Raji (cell line): Measurements from ENCODE around the gene SLC7A6.
A peak's percentile ranks its signal among the peaks of the same experiment; 100 is the strongest.

Experiments used
- POLR2A ChIP-seq: IDR thresholded peaks from 2 replicates; pipeline ENCODE4 v1.6.1; 2011; ENCODE audit warnings: low read depth, low read length, control low read depth; ENCODE audit not compliant: insufficient read depth

SLC7A6 gene

GRCh38 chr16:68264128-68265077 is at the start of gene SLC7A6:
Gene SLC7A6 (plus strand): TSS chr16:68264526. CDS start chr16:68274727, 10,201 bp downstream.
- peak; percentile 75 for TF ChIP-seq POLR2A

- no peak for TF ChIP-seq POLR2A
Measured at GRCh38 chr16:68214726-68215125, 49.6 kb upstream of the SLC7A6 start.

GRCh38 chr16:68215302-68215701 is 49.0 kb upstream of the SLC7A6 start:
- TF ChIP-seq POLR2A = no peak

GRCh38 chr16:68216240-68216639 is 48.1 kb upstream of the SLC7A6 start:
- no peak for TF ChIP-seq POLR2A

- no peak for TF ChIP-seq POLR2A
Measured at GRCh38 chr16:68217506-68217905, 46.8 kb upstream of the SLC7A6 start.

- TF ChIP-seq POLR2A = no peak
Measured at GRCh38 chr16:68219725-68220351, 44.5 kb upstream of the SLC7A6 start.

GRCh38 chr16:68223072-68223471 is 41.3 kb upstream of the SLC7A6 start:
- TF ChIP-seq POLR2A = no peak

- no peak for TF ChIP-seq POLR2A
Measured at GRCh38 chr16:68226116-68226515, 38.2 kb upstream of the SLC7A6 start.

- TF ChIP-seq POLR2A = no peak
Measured at GRCh38 chr16:68227183-68227793, 37.0 kb upstream of the SLC7A6 start.

- TF ChIP-seq POLR2A = no peak
Measured at GRCh38 chr16:68227850-68228553, 36.3 kb upstream of the SLC7A6 start.

GRCh38 chr16:68228652-68229051 is 35.7 kb upstream of the SLC7A6 start:
- no peak for TF ChIP-seq POLR2A

GRCh38 chr16:68229431-68230175 is 34.7 kb upstream of the SLC7A6 start:
- no peak for TF ChIP-seq POLR2A

GRCh38 chr16:68230176-68230571 is 34.2 kb upstream of the SLC7A6 start:
- TF ChIP-seq POLR2A = no peak

GRCh38 chr16:68230956-68231355 is 33.4 kb upstream of the SLC7A6 start:
- no peak for TF ChIP-seq POLR2A
